HCEC 1CT (cell line): ENCODE measurements around the gene CRIM1.
A peak's percentile ranks its signal among the peaks of the same experiment; 100 is the strongest.
"Not testable (repeated sequence)": the region's sequence is repeated elsewhere in the genome, so short reads cannot be mapped to it uniquely, and the experiment has no call there.

Experiments
- DNase-seq: peaks from one replicate; pipeline ENCODE4 v3.0.0-alpha.2; 2017

Gene CRIM1

GRCh38 chr2:36351736-36352349, 3.7 kb upstream of the CRIM1 start:
- DNase-seq: peak; percentile 57

GRCh38 chr2:36352701-36353100, 2.9 kb upstream of the CRIM1 start:
- peak; percentile 71 for DNase-seq

- peak; percentile 31 for DNase-seq
Observed at GRCh38 chr2:36354811-36355150, 797 bp upstream of the CRIM1 start.

- no peak for DNase-seq
Observed at GRCh38 chr2:36355890-36356297, 316 bp downstream of the CRIM1 start.

GRCh38 chr2:36356298-36356989, 866 bp downstream of the CRIM1 start:
- peak; percentile 36 for DNase-seq

- peak; percentile 78 for DNase-seq
Observed at GRCh38 chr2:36356990-36357846, 1.6 kb downstream of the CRIM1 start.

GRCh38 chr2:36357847-36358659, 2.5 kb downstream of the CRIM1 start:
- peak; percentile 82 for DNase-seq

GRCh38 chr2:36359067-36359466, 3.5 kb downstream of the CRIM1 start:
- DNase-seq: peak; percentile 67

- no peak for DNase-seq
Observed at GRCh38 chr2:36360063-36360462, 4.5 kb downstream of the CRIM1 start.

GRCh38 chr2:36360834-36361233, 5.3 kb downstream of the CRIM1 start:
- no peak for DNase-seq

- DNase-seq: peak; percentile 70
Observed at GRCh38 chr2:36361396-36361795, 5.8 kb downstream of the CRIM1 start.

GRCh38 chr2:36362291-36362690, 6.7 kb downstream of the CRIM1 start:
- peak; percentile 79 for DNase-seq

GRCh38 chr2:36363085-36363484, 7.5 kb downstream of the CRIM1 start:
- not testable (repeated sequence) for DNase-seq

GRCh38 chr2:36366491-36367120, 11.0 kb downstream of the CRIM1 start:
- DNase-seq: no peak

GRCh38 chr2:36367486-36367885, 11.9 kb downstream of the CRIM1 start:
- DNase-seq: no peak

GRCh38 chr2:36367895-36368353, 12.3 kb downstream of the CRIM1 start:
- DNase-seq: no peak

GRCh38 chr2:36368438-36368837, 12.9 kb downstream of the CRIM1 start:
- no peak for DNase-seq

GRCh38 chr2:36369163-36369562, 13.6 kb downstream of the CRIM1 start:
- DNase-seq: no peak

- DNase-seq: no peak
Observed at GRCh38 chr2:36369716-36370115, 14.1 kb downstream of the CRIM1 start.

- no peak for DNase-seq
Observed at GRCh38 chr2:36370281-36370680, 14.7 kb downstream of the CRIM1 start.

- peak; percentile 63 for DNase-seq
Observed at GRCh38 chr2:36371070-36371874, 15.7 kb downstream of the CRIM1 start.
